GM18505 (cell line): ENCODE results near the gene RSPRY1.

ENCODE experiments used
- ATAC-seq: cut with Tn5 transposase; IDR thresholded peaks from one replicate; pipeline ENCODE4 v1.9.1; 2021; ENCODE audit not compliant: unreplicated experiment
- POLR2A ChIP-seq: IDR thresholded peaks from 4 replicates; pipeline ENCODE4 v1.6.1; 2011; ENCODE audit warnings: borderline replicate concordance; ENCODE audit not compliant: insufficient read depth, insufficient read length; ENCODE audit errors: extremely low read depth

The RSPRY1 gene

GRCh38 chr16:57185945-57186871 lies at the start of gene RSPRY1, which contains the start of gene PSME3IP1:
RSPRY1 (plus strand) TSS chr16:57186329; CDS start chr16:57204659, 18,330 bp downstream.
PSME3IP1 (minus strand) TSS chr16:57186039; CDS start chr16:57173854, 12,185 bp downstream.
- TF ChIP-seq POLR2A, result peak; percentile 74
- ATAC-seq, result peak; percentile 82

GRCh38 chr16:57137043-57137442 lies 49.1 kb upstream of the RSPRY1 start:
- no peak for TF ChIP-seq POLR2A
- ATAC-seq, result no peak

GRCh38 chr16:57137566-57138273 lies 48.4 kb upstream of the RSPRY1 start:
- no peak for ATAC-seq
- TF ChIP-seq POLR2A, result no peak

GRCh38 chr16:57138281-57138935 lies 47.7 kb upstream of the RSPRY1 start:
- no peak for TF ChIP-seq POLR2A
- ATAC-seq, result no peak

- no peak for TF ChIP-seq POLR2A
- no peak for ATAC-seq
Measured at GRCh38 chr16:57140931-57141668, 45.0 kb upstream of the RSPRY1 start.

GRCh38 chr16:57141822-57142631 lies 44.1 kb upstream of the RSPRY1 start:
- TF ChIP-seq POLR2A, result no peak
- ATAC-seq, result no peak

- no peak for TF ChIP-seq POLR2A
- no peak for ATAC-seq
Measured at GRCh38 chr16:57143149-57143921, 42.8 kb upstream of the RSPRY1 start.

- ATAC-seq, result no peak
- no peak for TF ChIP-seq POLR2A
Measured at GRCh38 chr16:57144027-57144426, 42.1 kb upstream of the RSPRY1 start.

GRCh38 chr16:57145046-57146021 lies 40.8 kb upstream of the RSPRY1 start:
- no peak for TF ChIP-seq POLR2A
- no peak for ATAC-seq

- no peak for TF ChIP-seq POLR2A
- ATAC-seq, result no peak
Measured at GRCh38 chr16:57146040-57146647, 40.0 kb upstream of the RSPRY1 start.

- no peak for ATAC-seq
- TF ChIP-seq POLR2A, result no peak
Measured at GRCh38 chr16:57146735-57147134, 39.4 kb upstream of the RSPRY1 start.
